ENCODE measurements around the gene FARSB.
A peak's percentile ranks its signal among the peaks of the same experiment; 100 is the strongest.
"Not testable (repeated sequence)": the region's sequence is repeated elsewhere in the genome, so short reads cannot be mapped to it uniquely, and the experiment has no call there.

Gene FARSB

DNA sequence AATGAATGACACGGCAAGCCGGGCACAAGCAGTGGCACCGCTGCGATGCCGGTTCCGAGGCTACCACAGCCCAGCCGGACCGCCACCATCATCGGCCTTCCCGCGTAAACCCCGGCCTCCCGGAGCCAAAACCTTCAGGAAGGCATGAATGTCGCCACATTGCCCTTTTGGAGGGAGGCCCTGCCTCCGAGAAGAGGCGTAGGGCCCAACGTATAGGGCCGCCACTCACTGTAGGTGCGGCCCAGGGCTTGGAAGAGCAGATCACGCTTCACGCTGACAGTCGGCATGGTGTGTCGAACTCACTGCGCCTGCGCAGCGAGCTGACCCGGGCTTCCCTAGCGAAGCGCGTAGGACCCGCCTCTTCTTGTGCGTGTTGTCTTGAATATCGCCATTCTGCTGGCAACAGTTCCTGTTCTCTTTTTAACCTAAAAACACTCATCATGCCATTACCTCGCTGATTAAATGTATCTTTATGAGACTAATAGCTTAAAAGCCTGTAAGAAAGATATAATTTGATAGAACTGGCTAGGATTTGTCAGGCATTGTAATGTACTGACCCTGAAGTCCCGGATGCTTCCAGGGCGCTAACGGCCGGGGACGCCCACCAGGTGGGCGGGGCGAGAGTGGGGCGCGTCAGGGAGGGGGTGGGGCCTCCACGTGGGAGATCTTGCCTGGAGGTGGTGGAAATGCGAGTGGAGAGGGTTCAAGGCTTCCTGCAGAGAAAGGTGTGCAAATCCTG, at the start of gene FARSB:
TSS of gene FARSB (minus strand) at position 306 of the 739 bp plus-strand sequence. CDS start at position 287, 19 bp downstream.
- Mint-ChIP-seq H3K4me1 (ENCODE audit: low read depth) (peaks cover 37% of the 10 kb centered on the region), H3K27ac (peak within 1 kb of the TSS; percentile 87), H3K9me3 (no peaks in the 10 kb centered on the region), H3K27me3 (no peaks in the 10 kb centered on the region), H3K36me3 (ENCODE audit: low read depth) (peaks cover 7% of the 10 kb centered on the region), H3K4me3 (peak within 1 kb of the TSS; percentile 92)
- intact Hi-C loops (cut with micrococcal nuclease), result no loop called here

DNA sequence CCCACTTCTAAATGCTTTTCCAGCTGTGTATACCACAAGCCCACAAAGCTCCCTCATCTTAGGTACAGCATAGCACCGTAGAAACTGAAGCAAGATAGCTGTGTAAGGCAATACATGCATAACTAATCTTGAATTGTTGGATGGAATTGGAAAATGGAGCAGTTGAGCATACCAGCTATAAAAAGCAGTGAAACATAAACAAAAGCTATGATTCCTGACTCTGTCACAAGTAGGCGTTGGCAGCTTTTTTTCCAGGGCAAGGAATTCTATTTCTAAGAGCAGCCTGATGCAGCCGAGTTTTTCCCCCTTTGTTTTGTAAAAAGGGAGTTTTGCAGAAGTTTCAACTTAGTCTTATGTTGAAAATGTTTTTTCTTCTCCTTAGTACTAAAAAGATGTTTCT, 48.0 kb upstream of the FARSB start:
- Mint-ChIP-seq H3K4me3 (no peak overlapping the region), H3K27me3 (no peaks in the 10 kb centered on the region), H3K27ac (no peak overlapping the region), H3K9me3 (no peaks in the 10 kb centered on the region), H3K36me3 (ENCODE audit: low read depth) (no peaks in the 10 kb centered on the region), H3K4me1 (ENCODE audit: low read depth) (peaks cover 20% of the 10 kb centered on the region)
- intact Hi-C loops (cut with micrococcal nuclease), result no loop called here

GRCh38 chr2:222703091-222703490, 47.2 kb upstream of the FARSB start:
- Mint-ChIP-seq H3K4me1 (ENCODE audit: low read depth) (peaks cover 17% of the 10 kb centered on the region), H3K9me3 (no peaks in the 10 kb centered on the region), H3K36me3 (ENCODE audit: low read depth) (no peaks in the 10 kb centered on the region), H3K4me3 (no peak overlapping the region), H3K27me3 (no peaks in the 10 kb centered on the region), H3K27ac (no peak overlapping the region)
- intact Hi-C loops (cut with micrococcal nuclease), result no loop called here

GRCh38 chr2:222701721-222702131, 45.8 kb upstream of the FARSB start:
- peaks cover 6% of the 10 kb centered on the region for H3K4me1 Mint-ChIP-seq (ENCODE audit: low read depth)
- intact Hi-C loops (cut with micrococcal nuclease), result no loop called here
- H3K27me3 Mint-ChIP-seq, result no peaks in the 10 kb centered on the region
- H3K9me3 Mint-ChIP-seq, result no peaks in the 10 kb centered on the region
- H3K27ac Mint-ChIP-seq, result no peak overlapping the region
- H3K36me3 Mint-ChIP-seq (ENCODE audit: low read depth), result no peaks in the 10 kb centered on the region
- H3K4me3 Mint-ChIP-seq, result no peak overlapping the region

- Mint-ChIP-seq H3K4me3 (no peak overlapping the region), H3K9me3 (no peaks in the 10 kb centered on the region), H3K27me3 (no peaks in the 10 kb centered on the region), H3K4me1 (ENCODE audit: low read depth) (peaks cover 5% of the 10 kb centered on the region), H3K36me3 (ENCODE audit: low read depth) (no peaks in the 10 kb centered on the region), H3K27ac (no peak overlapping the region)
- intact Hi-C loops (cut with micrococcal nuclease), result no loop called here
These were observed 45.3 kb upstream of the FARSB start for GRCh38 chr2:222701233-222701632.

DNA sequence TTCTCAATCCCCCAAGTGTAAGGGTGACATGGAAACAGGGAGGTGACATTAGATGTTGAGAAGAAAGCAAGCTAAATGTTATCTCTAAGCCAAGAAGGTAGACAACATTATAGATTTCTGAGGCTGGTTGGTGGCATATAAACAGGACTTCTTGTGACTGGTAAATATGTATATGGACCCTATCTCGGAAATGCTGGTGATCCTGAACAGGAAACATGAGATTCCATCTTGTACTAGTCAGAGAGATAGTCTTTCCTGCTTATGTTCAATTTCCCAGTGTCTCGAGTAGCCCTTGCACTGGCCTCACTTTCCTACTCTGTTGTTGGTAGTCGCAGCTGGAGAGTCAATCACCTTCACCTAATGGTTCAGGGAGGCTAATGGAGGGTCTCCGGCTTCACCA, 42.4 kb upstream of the FARSB start:
- intact Hi-C loops (cut with micrococcal nuclease), result no loop called here
- Mint-ChIP-seq H3K4me1 (ENCODE audit: low read depth) (peaks cover 5% of the 10 kb centered on the region), H3K9me3 (no peaks in the 10 kb centered on the region), H3K27me3 (no peaks in the 10 kb centered on the region), H3K36me3 (ENCODE audit: low read depth) (no peaks in the 10 kb centered on the region), H3K4me3 (no peak overlapping the region), H3K27ac (no peak overlapping the region)

DNA sequence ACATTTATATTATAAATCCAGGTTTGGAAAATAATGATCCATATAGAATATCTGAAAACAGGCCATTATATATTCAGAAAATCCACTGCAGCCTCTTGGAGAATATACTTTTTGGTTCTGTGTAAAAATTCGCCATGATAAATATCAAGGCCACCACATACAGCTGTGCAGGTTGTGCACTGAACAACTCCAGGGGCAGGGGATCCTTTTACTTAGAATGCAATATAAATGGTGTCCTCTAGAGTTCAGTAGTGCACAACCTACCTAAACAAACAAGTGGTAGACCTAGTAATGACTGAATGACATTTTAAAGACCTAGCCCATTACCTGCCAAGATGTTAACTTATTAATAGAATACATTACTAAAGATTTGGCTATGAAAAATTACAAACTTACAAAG, 37.9 kb upstream of the FARSB start:
- H3K9me3 Mint-ChIP-seq, result no peaks in the 10 kb centered on the region

GRCh38 chr2:222693413-222693812, 37.5 kb upstream of the FARSB start:
- intact Hi-C loops (cut with micrococcal nuclease); H3K36me3 Mint-ChIP-seq (ENCODE audit: low read depth); H3K27me3 Mint-ChIP-seq; H3K4me3 Mint-ChIP-seq; H3K9me3 Mint-ChIP-seq; H3K27ac Mint-ChIP-seq: not testable (repeated sequence)
- H3K4me1 Mint-ChIP-seq (ENCODE audit: low read depth), result peaks cover 16% of the 10 kb centered on the region

More for the DNA sequence above, 37.9 kb upstream of the FARSB start:
- no peak overlapping the region for H3K4me3 Mint-ChIP-seq
- H3K27ac Mint-ChIP-seq, result no peak overlapping the region
- H3K36me3 Mint-ChIP-seq (ENCODE audit: low read depth), result no peaks in the 10 kb centered on the region
- intact Hi-C loops (cut with micrococcal nuclease), result no loop called here
- H3K27me3 Mint-ChIP-seq, result no peaks in the 10 kb centered on the region
- peaks cover 12% of the 10 kb centered on the region for H3K4me1 Mint-ChIP-seq (ENCODE audit: low read depth)

GRCh38 chr2:222690564-222691200, 34.8 kb upstream of the FARSB start:
- no peak overlapping the region for H3K27ac Mint-ChIP-seq
- no peaks in the 10 kb centered on the region for H3K36me3 Mint-ChIP-seq (ENCODE audit: low read depth)
- H3K4me1 Mint-ChIP-seq (ENCODE audit: low read depth), result peaks cover 16% of the 10 kb centered on the region
- H3K4me3 Mint-ChIP-seq, result no peak overlapping the region
- intact Hi-C loops (cut with micrococcal nuclease), result loop anchor here (1.0 kb wide), 1 partner anchor 213 kb away; no protein-coding TSS in a partner anchor
- H3K9me3 Mint-ChIP-seq, result no peaks in the 10 kb centered on the region
- no peaks in the 10 kb centered on the region for H3K27me3 Mint-ChIP-seq

DNA sequence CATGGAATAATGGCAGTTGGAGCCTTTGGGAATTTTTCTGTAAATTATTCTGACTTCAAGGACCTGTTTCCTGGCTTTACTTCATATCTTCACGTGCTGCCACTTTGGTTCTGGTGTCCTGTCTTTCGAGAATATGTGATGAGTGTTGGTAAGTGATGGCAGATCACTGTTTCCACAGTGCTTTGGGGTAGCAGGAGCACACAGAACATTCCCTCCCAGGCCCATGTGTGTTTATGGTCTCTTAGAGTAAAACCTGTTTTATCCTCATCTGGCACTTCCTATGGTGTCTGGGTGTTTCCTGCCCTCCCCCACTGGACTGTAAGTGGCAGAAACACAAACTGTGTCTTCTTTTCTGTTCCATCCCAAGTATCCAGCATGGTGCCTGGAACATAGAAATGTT, 33.4 kb upstream of the FARSB start:
- Mint-ChIP-seq H3K9me3 (no peaks in the 10 kb centered on the region), H3K27ac (peak overlapping the region; percentile 60), H3K36me3 (ENCODE audit: low read depth) (no peaks in the 10 kb centered on the region), H3K4me3 (no peak overlapping the region), H3K27me3 (no peaks in the 10 kb centered on the region), H3K4me1 (ENCODE audit: low read depth) (peaks cover 16% of the 10 kb centered on the region)
- intact Hi-C loops (cut with micrococcal nuclease), result no loop called here

GRCh38 chr2:222688917-222689316, 33.0 kb upstream of the FARSB start:
- H3K4me1 Mint-ChIP-seq (ENCODE audit: low read depth), result peaks cover 16% of the 10 kb centered on the region
- H3K9me3 Mint-ChIP-seq, result no peaks in the 10 kb centered on the region
- intact Hi-C loops (cut with micrococcal nuclease), result no loop called here
- H3K27me3 Mint-ChIP-seq, result no peaks in the 10 kb centered on the region
- H3K4me3 Mint-ChIP-seq, result no peak overlapping the region
- H3K27ac Mint-ChIP-seq, result peak overlapping the region; percentile 60
- H3K36me3 Mint-ChIP-seq (ENCODE audit: low read depth), result no peaks in the 10 kb centered on the region

GRCh38 chr2:222686086-222686750, 30.3 kb upstream of the FARSB start:
- Mint-ChIP-seq H3K27me3 (peaks cover 3% of the 10 kb centered on the region), H3K27ac (no peak overlapping the region), H3K4me1 (ENCODE audit: low read depth) (peaks cover 16% of the 10 kb centered on the region), H3K4me3 (no peak overlapping the region), H3K9me3 (no peaks in the 10 kb centered on the region), H3K36me3 (ENCODE audit: low read depth) (no peaks in the 10 kb centered on the region)
- intact Hi-C loops (cut with micrococcal nuclease), result no loop called here

GRCh38 chr2:222683805-222684204, 27.9 kb upstream of the FARSB start:
- intact Hi-C loops (cut with micrococcal nuclease), result no loop called here
- Mint-ChIP-seq H3K36me3 (ENCODE audit: low read depth) (no peaks in the 10 kb centered on the region), H3K27ac (no peak overlapping the region), H3K4me1 (ENCODE audit: low read depth) (peaks cover 3% of the 10 kb centered on the region), H3K4me3 (no peak overlapping the region), H3K27me3 (peaks cover 8% of the 10 kb centered on the region), H3K9me3 (no peaks in the 10 kb centered on the region)

GRCh38 chr2:222677981-222678380, 22.1 kb upstream of the FARSB start:
- Mint-ChIP-seq H3K27me3 (peaks cover 26% of the 10 kb centered on the region), H3K4me1 (ENCODE audit: low read depth) (peaks cover 11% of the 10 kb centered on the region)

More at GRCh38 chr2:222677981-222678380, 22.1 kb upstream of the FARSB start:
- intact Hi-C loops (cut with micrococcal nuclease), result no loop called here
- no peaks in the 10 kb centered on the region for H3K9me3 Mint-ChIP-seq
- no peak overlapping the region for H3K4me3 Mint-ChIP-seq
- no peak overlapping the region for H3K27ac Mint-ChIP-seq
- H3K36me3 Mint-ChIP-seq (ENCODE audit: low read depth), result no peaks in the 10 kb centered on the region
